CD14-positive monocyte (primary cell): ENCODE data around the gene SUN5. TPM values are rescaled to one million over a fixed set of nuclear protein-coding genes. Genes with fewer than 3 reads are reported as not detected.

Experiments used
- DNase-seq, 3 donors: peaks; one replicate each; pipeline ENCODE4 v3.0.0-alpha.2; 2011 to 2022
- H2AFZ ChIP-seq: 2 replicates; pipeline ENCODE4 v1.6.0; 2012; ENCODE audit warnings: mild to moderate bottlenecking, low read depth, low read length, inconsistent platforms; ENCODE audit not compliant: insufficient read depth, poor library complexity, severe bottlenecking
- H3K27ac ChIP-seq, 2 donors: 1 replicate in 1 of 2; 2 replicates in 1 of 2; pipeline ENCODE4 v1.5.1; 2012 to 2013; ENCODE audit warnings: low read length in 2 of 2, control low read depth in 1 of 2, inconsistent platforms in 1 of 2, low read depth in 1 of 2, mild to moderate bottlenecking in 1 of 2
- H3K27me3 ChIP-seq, 2 donors: one replicate each; pipeline versions ENCODE4 v1.6.0 to v1.6.1; 2011 to 2013; ENCODE audit warnings: low read length in 2 of 2; ENCODE audit not compliant: control insufficient read depth in 2 of 2, insufficient read depth in 2 of 2
- H3K36me3 ChIP-seq, 2 donors: replicated peaks in 1 of 2; 1 replicate in 1 of 2; 2 replicates in 1 of 2; pipeline versions ENCODE4 v1.5.1 to v1.6.1; 2012 to 2013; ENCODE audit warnings: low read length in 2 of 2, control low read depth in 1 of 2, inconsistent platforms in 1 of 2, mild to moderate bottlenecking in 1 of 2; ENCODE audit not compliant: insufficient read depth in 2 of 2, control insufficient read depth in 1 of 2
- H3K4me1 ChIP-seq, 2 donors: 1 replicate in 1 of 2; 2 replicates in 1 of 2; pipeline versions ENCODE4 v1.5.1 to v1.6.1; 2012 to 2013; ENCODE audit warnings: low read length in 2 of 2, control low read depth in 1 of 2, inconsistent platforms in 1 of 2, mild to moderate bottlenecking in 1 of 2, moderate library complexity in 1 of 2; ENCODE audit not compliant: insufficient read depth in 2 of 2, control insufficient read depth in 1 of 2
- H3K4me2 ChIP-seq: replicated peaks from 2 replicates; pipeline ENCODE3; 2012; ENCODE audit warnings: low read length, moderate library complexity, mild to moderate bottlenecking; ENCODE audit not compliant: poor library complexity, severe bottlenecking; ENCODE audit errors: extremely low read depth
- H3K4me3 ChIP-seq, 3 experiments: fragments of 200-600 bp in 1 of 3; sonication (generic) in 1 of 3; replicated peaks in 1 of 3; 1 replicate in 2 of 3; 2 replicates in 1 of 3; pipeline ENCODE4 v1.5.1; 2011 to 2013; ENCODE audit warnings: low read length in 3 of 3, mild to moderate bottlenecking in 3 of 3, control low read depth in 2 of 3, low read depth in 2 of 3, inconsistent platforms in 1 of 3, moderate library complexity in 1 of 3
- H3K79me2 ChIP-seq: 2 replicates; pipeline ENCODE4 v1.6.0; 2012; ENCODE audit warnings: mild to moderate bottlenecking, control low read depth, inconsistent platforms, low read length, moderate library complexity; ENCODE audit not compliant: insufficient read depth
- H3K9ac ChIP-seq: 2 replicates; pipeline ENCODE4 v1.6.0; 2017; ENCODE audit warnings: low read length, mild to moderate bottlenecking; ENCODE audit not compliant: insufficient read depth, poor library complexity, severe bottlenecking
- H3K9me3 ChIP-seq, 2 donors: replicated peaks in 1 of 2; 1 replicate in 1 of 2; 2 replicates in 1 of 2; pipeline versions ENCODE4 v1.5.1 to v1.6.1; 2012 to 2013; ENCODE audit warnings: low read length in 2 of 2, control low read depth in 1 of 2; ENCODE audit not compliant: control insufficient read depth in 1 of 2, insufficient read depth in 1 of 2
- H4K20me1 ChIP-seq: 2 replicates; pipeline ENCODE4 v1.6.0; 2012; ENCODE audit warnings: mild to moderate bottlenecking, low read length, control low read depth, moderate library complexity; ENCODE audit not compliant: insufficient read depth
- H3K27ac Mint-ChIP-seq, 7 donors: one replicate each; pipeline ENCODE4 v1.8.0; 2020; ENCODE audit warnings: mild to moderate bottlenecking in 7 of 7, mixed read lengths in 7 of 7, moderate library complexity in 6 of 7, inconsistent platforms in 2 of 7
- H3K27me3 Mint-ChIP-seq, 3 donors: one replicate each; pipeline ENCODE4 v1.8.0; 2021 to 2022; ENCODE audit warnings: low read depth in 3 of 3, mild to moderate bottlenecking in 3 of 3, mixed read lengths in 3 of 3, moderate library complexity in 3 of 3, inconsistent platforms in 1 of 3
- H3K36me3 Mint-ChIP-seq, 2 donors: one replicate each; pipeline ENCODE4 v1.8.0; 2020; ENCODE audit warnings: mixed read lengths in 2 of 2, inconsistent platforms in 1 of 2, mild to moderate bottlenecking in 1 of 2
- H3K4me1 Mint-ChIP-seq: one replicate; pipeline ENCODE4 v1.8.0; 2020; ENCODE audit warnings: mild to moderate bottlenecking, mixed read lengths
- H3K4me3 Mint-ChIP-seq, 2 donors: one replicate each; pipeline ENCODE4 v1.8.0; 2020; ENCODE audit warnings: mild to moderate bottlenecking in 2 of 2, mixed read lengths in 2 of 2, moderate library complexity in 1 of 2
- H3K9me3 Mint-ChIP-seq, 7 donors: one replicate each; pipeline ENCODE4 v1.8.0; 2020 to 2022; ENCODE audit warnings: mixed read lengths in 7 of 7, mild to moderate bottlenecking in 6 of 7, moderate library complexity in 6 of 7, inconsistent platforms in 2 of 7
- WGBS: methylation state at CpG from one replicate; pipeline ENCODE4 v1.1.5; 2013; ENCODE audit warnings: missing lambda C conversion rate; ENCODE audit not compliant: insufficient coverage; 5-methylcytosine and 5-hydroxymethylcytosine counted together
- intact Hi-C, 2 donors: fragments of 100-400 bp; cut with micrococcal nuclease; formaldehyde crosslinking; loops; one replicate each; pipeline versions ENCODE4 v1.15.0 to v1.15.1; 2023
- polyA plus RNA-seq, 3 donors: library from polyadenylated mRNA; depleted of rRNA in 1 of 3; unstranded in 2 of 3; stranded (reverse) in 1 of 3; fragments of 300-500 nt in 2 of 3; fragments of >200 nt in 1 of 3; fragmentation: Illumina TruSeq in 2 of 3; gene quantifications; 1 replicate in 2 of 3; 2 replicates in 1 of 3; pipeline ENCODE4 v1.2.3, GENCODE V29; 2012 to 2021
- TF ChIP-seq, protein P1 (sequence below): fragments of 200-600 bp; IDR thresholded peaks from one replicate; pipeline ENCODE4 v1.8.0; 2022; ENCODE audit warnings: antibody characterized with exemption, mild to moderate bottlenecking

The SUN5 gene
- polyA plus RNA-seq, 3 donors, result not detected

DNA sequence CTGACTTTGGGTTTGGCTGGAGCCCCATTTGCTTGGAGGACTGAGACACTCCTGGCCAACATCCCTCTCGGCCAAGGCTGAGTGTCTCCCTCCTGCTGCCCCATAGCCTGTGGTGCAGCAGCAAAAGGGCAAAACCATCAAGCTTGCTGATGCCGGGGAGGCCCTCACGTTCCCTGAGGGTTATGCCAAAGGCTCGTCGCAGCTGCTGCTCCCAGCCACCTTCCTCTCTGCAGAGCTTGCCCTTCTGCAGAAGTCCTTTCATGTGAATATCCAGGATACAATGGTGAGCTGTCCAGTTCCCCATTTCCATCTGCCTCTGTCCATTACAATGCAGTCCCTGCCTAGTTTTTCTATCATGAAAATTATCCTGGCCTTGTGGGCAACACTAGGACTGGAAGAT is 33.2 kb upstream of the SUN5 start:
- WGBS, result 67% methylated on average over 5 of the region's 5 CpGs
- no peaks in the 10 kb centered on the region for H3K4me1 ChIP-seq
- Mint-ChIP-seq H3K27ac (no peak overlapping the region), H3K9me3 (peaks cover 0 to 3% (median 0%) of the 10 kb centered on the region in 7 donors), H3K27me3 (peaks cover 0 to 8% (median 4%) of the 10 kb centered on the region in 3 donors), H3K4me1 (no peaks in the 10 kb centered on the region), H3K36me3 (no peaks in the 10 kb centered on the region), H3K4me3 (no peak overlapping the region)
- no peak overlapping the region for H3K4me3 ChIP-seq
- DNase-seq, result no peak
- no peak overlapping the region for H2AFZ ChIP-seq
- no peak overlapping the region for H3K4me2 ChIP-seq
- no peaks in the 10 kb centered on the region for H3K79me2 ChIP-seq
- H3K27ac ChIP-seq, result no peak overlapping the region
- H3K36me3 ChIP-seq, result no peaks in the 10 kb centered on the region
- TF ChIP-seq, protein P1, sequence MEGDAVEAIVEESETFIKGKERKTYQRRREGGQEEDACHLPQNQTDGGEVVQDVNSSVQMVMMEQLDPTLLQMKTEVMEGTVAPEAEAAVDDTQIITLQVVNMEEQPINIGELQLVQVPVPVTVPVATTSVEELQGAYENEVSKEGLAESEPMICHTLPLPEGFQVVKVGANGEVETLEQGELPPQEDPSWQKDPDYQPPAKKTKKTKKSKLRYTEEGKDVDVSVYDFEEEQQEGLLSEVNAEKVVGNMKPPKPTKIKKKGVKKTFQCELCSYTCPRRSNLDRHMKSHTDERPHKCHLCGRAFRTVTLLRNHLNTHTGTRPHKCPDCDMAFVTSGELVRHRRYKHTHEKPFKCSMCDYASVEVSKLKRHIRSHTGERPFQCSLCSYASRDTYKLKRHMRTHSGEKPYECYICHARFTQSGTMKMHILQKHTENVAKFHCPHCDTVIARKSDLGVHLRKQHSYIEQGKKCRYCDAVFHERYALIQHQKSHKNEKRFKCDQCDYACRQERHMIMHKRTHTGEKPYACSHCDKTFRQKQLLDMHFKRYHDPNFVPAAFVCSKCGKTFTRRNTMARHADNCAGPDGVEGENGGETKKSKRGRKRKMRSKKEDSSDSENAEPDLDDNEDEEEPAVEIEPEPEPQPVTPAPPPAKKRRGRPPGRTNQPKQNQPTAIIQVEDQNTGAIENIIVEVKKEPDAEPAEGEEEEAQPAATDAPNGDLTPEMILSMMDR, result no peak
- intact Hi-C loops, result no loop called here
- no peaks in the 10 kb centered on the region for H3K9me3 ChIP-seq
- H3K27me3 ChIP-seq, result no peaks in the 10 kb centered on the region
- H4K20me1 ChIP-seq, result no peaks in the 10 kb centered on the region
- H3K9ac ChIP-seq, result no peak overlapping the region

DNA sequence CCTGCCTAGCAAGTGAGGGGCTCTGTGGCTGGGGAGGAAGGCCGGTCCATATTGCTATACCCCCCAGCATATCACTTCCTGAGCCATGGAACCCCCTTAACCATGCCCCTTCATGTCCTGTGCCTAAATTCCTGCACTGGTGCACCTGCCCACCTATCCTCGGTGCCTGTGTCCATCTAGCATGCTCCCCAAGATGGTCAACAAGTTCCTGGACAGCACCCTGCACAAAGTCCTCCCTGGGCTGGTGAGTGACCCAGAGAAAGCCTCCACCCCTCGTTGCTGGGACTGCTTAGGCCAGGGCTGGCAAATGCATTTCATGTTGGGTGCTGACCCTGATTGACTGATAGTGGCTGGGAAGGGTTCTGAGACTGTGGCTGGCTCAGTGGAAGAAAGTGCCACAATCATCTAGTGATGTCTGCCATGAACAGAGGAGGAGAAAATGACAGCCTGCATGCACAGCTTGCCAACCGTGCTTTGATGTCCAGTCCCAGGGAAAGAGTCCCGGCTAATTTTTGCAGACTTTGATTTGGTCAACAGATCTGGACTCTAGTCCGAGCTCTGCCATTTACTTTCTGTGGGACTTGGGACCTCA is 30.8 kb upstream of the SUN5 start:
- intact Hi-C loops, result no loop called here
- Histone ChIP-seq H3K79me2 (no peaks in the 10 kb centered on the region), H3K27me3 (no peaks in the 10 kb centered on the region), H4K20me1 (no peaks in the 10 kb centered on the region), H2AFZ (no peak overlapping the region), H3K36me3 (no peaks in the 10 kb centered on the region), H3K9ac (no peak overlapping the region), H3K4me3 (no peak overlapping the region), H3K4me1 (no peaks in the 10 kb centered on the region), H3K27ac (no peak overlapping the region), H3K9me3 (no peaks in the 10 kb centered on the region), H3K4me2 (no peak overlapping the region)
- no peaks in the 10 kb centered on the region for H3K4me1 Mint-ChIP-seq
- peaks cover 0 to 2% (median 0%) of the 10 kb centered on the region in 7 donors for H3K9me3 Mint-ChIP-seq
- TF ChIP-seq, protein P1, result no peak
- H3K4me3 Mint-ChIP-seq, result no peak overlapping the region
- WGBS, result 85% methylated on average over 5 of the region's 6 CpGs
- H3K27ac Mint-ChIP-seq, result peak overlapping the region in 1 of 7 donors; percentile 59
- DNase-seq, result no peak
- no peaks in the 10 kb centered on the region for H3K36me3 Mint-ChIP-seq
- peaks cover 0 to 6% (median 4%) of the 10 kb centered on the region in 3 donors for H3K27me3 Mint-ChIP-seq
